Breast epithelium (tissue), 3 donors: ENCODE results near the gene AFG1L. TPM values are rescaled to one million over a fixed set of nuclear protein-coding genes. Genes with fewer than 3 reads are reported as not detected.

ENCODE experiments used
- total RNA-seq, 3 donors: library from RNA; depleted of rRNA; stranded (reverse); fragments of >200 nt; gene quantifications; one replicate each; pipeline ENCODE4 v1.1.0, GENCODE V29; 2016

The AFG1L gene
- total RNA-seq, 3 donors from 2014 or later, result 2.3 to 5.6 (median 4.0) TPM

Other genes starting within 250 kb of the AFG1L start
- gene OSTM1, start 220.3 kb upstream of the AFG1L start, total RNA-seq, result 10 to 100 TPM; 27.1 to 75.2 (median 36.7) TPM
- under 1 TPM in 1 of 3 donors, not detected in 2; 0.33 TPM for gene NR2E1, start 129.0 kb upstream of the AFG1L start, total RNA-seq
- gene SNX3, start 34.0 kb upstream of the AFG1L start, total RNA-seq, result 100 to 1,000 TPM; 144 to 212 (median 151) TPM